Measurements from ENCODE around the gene KRTAP17-1. TPM values are rescaled to one million over a fixed set of nuclear protein-coding genes. Genes with fewer than 3 reads are reported as not detected.

Gene KRTAP17-1, protein sequence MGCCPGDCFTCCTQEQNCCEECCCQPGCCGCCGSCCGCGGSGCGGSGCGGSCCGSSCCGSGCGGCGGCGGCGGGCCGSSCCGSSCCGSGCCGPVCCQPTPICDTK
- total RNA-seq: not detected

DNA sequence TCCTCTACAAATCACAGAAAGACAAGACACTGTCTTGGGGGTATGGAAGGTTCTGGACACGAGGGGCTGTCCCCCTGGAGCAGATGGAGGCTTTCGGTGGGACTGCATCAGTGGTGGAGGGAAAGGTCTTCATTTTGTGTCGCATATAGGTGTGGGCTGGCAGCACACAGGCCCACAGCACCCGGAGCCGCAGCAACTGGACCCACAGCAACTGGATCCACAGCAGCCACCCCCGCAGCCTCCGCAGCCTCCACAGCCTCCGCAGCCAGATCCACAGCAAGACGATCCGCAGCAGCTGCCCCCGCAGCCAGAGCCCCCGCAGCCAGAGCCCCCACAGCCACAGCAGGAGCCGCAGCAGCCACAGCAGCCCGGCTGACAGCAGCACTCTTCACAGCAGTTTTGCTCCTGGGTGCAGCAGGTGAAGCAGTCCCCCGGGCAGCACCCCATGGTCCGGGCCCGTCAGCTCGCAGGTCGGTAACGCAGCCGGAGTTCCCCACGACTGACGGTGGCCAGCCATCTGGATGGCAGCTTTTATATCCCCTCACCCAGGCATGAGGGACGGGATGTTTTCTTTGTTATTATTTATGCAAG, at the start of gene KRTAP17-1:
KRTAP17-1 (minus strand) TSS at position 507 of the 591 bp plus-strand sequence; CDS start at position 447, 60 bp downstream.
- intact Hi-C loops (cut with DNase I): no loop called here
- no peak within 1 kb of the TSS for H3K4me3 ChIP-seq
- H3K9me3 ChIP-seq: peaks cover 0 to 11% (median 5%) of the 10 kb centered on the region in 4 donors
- TF ChIP-seq, protein P1, sequence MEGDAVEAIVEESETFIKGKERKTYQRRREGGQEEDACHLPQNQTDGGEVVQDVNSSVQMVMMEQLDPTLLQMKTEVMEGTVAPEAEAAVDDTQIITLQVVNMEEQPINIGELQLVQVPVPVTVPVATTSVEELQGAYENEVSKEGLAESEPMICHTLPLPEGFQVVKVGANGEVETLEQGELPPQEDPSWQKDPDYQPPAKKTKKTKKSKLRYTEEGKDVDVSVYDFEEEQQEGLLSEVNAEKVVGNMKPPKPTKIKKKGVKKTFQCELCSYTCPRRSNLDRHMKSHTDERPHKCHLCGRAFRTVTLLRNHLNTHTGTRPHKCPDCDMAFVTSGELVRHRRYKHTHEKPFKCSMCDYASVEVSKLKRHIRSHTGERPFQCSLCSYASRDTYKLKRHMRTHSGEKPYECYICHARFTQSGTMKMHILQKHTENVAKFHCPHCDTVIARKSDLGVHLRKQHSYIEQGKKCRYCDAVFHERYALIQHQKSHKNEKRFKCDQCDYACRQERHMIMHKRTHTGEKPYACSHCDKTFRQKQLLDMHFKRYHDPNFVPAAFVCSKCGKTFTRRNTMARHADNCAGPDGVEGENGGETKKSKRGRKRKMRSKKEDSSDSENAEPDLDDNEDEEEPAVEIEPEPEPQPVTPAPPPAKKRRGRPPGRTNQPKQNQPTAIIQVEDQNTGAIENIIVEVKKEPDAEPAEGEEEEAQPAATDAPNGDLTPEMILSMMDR (IDR thresholded peaks at IDR 0.05): no peak
- TF ChIP-seq EP300 (IDR thresholded peaks at IDR 0.05) (no peak), POLR2A (IDR thresholded peaks at IDR 0.05; ENCODE audit: low read depth) (no peak), POLR2AphosphoS5 (IDR thresholded peaks at IDR 0.05) (no peak)
- H3K36me3 ChIP-seq: no peaks in the 10 kb centered on the region
- no peak for DNase-seq (ENCODE audit: extremely low spot score)
- H3K27me3 ChIP-seq: peaks cover 0 to 26% (median 0%) of the 10 kb centered on the region in 4 donors
- 79% methylated on average over 8 of the region's 24 CpGs for WGBS
- no peak within 1 kb of the TSS for H3K27ac ChIP-seq (replicated peaks in 1 of 4)
- no peaks in the 10 kb centered on the region for H3K4me1 ChIP-seq

DNA sequence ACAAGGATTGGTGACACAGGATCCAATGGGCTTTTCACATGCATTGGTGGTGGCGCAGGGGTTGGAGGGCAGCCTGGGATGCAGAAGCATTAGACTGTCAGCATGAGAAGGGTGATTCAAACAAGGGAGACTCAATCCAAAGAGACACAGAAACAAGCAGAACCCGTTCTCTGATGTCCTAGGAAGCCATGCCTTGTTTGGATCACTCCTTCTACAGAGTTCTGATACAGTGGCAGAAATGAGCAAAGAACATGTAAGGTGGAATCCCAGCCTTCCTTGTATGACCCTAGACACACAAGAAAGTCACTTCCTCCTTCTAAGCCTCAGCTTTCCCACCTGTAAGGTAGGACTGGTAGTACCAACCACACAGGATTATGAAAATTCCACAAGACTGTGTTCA, 48.4 kb upstream of the KRTAP17-1 start:
- H3K9me3 ChIP-seq: peaks cover 0 to 6% (median 0%) of the 10 kb centered on the region in 4 donors
- H3K27me3 ChIP-seq: no peaks in the 10 kb centered on the region
- H3K4me3 ChIP-seq: no peak overlapping the region
- no peak for DNase-seq (ENCODE audit: extremely low spot score)
- intact Hi-C loops (cut with DNase I): no loop called here
- H3K4me1 ChIP-seq: peaks cover 0 to 7% (median 0%) of the 10 kb centered on the region in 4 donors
- H3K27ac ChIP-seq (replicated peaks in 1 of 4): no peak overlapping the region
- TF ChIP-seq EP300 (IDR thresholded peaks at IDR 0.05) (no peak), POLR2A (IDR thresholded peaks at IDR 0.05; ENCODE audit: low read depth) (no peak), POLR2AphosphoS5 (IDR thresholded peaks at IDR 0.05) (no peak)
- TF ChIP-seq, protein P1 (IDR thresholded peaks at IDR 0.05): no peak
- WGBS: 93% methylated on average over 2 of the region's 2 CpGs
- no peaks in the 10 kb centered on the region for H3K36me3 ChIP-seq

DNA sequence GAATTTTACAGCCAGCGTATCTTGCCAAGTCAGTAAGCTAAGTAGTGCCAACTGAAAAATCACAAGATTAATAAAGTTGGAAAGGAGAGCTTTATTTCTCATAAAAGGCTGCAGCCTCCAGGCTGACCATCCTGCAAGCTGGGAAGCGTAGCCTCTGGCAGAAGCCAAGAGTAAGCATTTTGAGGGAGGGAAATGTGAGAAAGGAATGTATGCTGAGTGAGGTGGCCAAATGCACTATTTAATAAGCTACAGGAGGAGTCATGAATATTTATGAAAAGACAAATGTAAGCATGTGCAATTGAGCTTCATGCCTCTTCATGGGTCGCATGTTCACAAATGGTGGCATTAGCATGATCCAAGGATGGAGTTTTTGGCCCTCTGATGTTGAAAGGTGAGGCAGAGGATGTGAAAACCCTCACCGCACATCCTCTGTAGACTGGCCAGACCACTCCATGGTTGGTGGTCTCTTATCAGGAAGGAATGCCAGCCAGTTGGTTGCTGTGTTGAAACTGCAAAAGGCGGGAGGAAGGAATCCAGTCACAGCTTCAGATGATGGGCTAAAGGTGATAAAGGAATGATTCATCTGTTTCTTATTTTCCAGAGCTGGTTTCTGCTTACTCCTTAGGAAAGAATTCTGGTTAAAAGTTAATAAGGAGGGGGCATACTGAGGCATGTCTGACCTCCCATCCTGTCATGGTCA, 44.9 kb upstream of the KRTAP17-1 start:
- Histone ChIP-seq H3K36me3 (no peaks in the 10 kb centered on the region), H3K4me3 (no peak overlapping the region)
- WGBS: 77% methylated on average over 5 of the region's 5 CpGs

DNA sequence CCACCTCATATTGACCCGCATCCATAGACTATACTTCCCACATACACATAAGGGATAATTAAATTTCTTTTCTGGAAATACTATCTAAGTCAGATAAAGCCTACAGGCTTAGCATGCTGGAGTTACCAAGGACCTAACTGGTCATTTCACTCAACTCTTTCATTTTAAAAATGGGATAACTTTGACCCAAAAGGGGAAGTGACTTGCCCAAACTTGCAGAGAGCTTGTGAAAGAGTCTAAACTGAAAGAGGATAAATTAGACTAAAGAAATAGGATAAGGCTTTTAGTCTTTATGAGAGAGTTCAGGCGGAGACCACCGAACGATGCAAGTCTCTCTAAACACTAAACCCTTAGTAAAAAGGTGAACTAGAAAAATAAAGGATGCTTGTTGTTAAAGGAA, 39.0 kb upstream of the KRTAP17-1 start:
- Histone ChIP-seq H3K36me3 (no peaks in the 10 kb centered on the region), H3K9me3 (no peaks in the 10 kb centered on the region), H3K27ac (replicated peaks in 1 of 4) (no peak overlapping the region), H3K27me3 (no peaks in the 10 kb centered on the region), H3K4me3 (no peak overlapping the region), H3K4me1 (no peaks in the 10 kb centered on the region)
- WGBS: 86% methylated on average over 4 of the region's 4 CpGs
- intact Hi-C loops (cut with DNase I): no loop called here
- no peak for DNase-seq (ENCODE audit: extremely low spot score)
- TF ChIP-seq POLR2AphosphoS5 (IDR thresholded peaks at IDR 0.05): no peak
- TF ChIP-seq, protein P1 (IDR thresholded peaks at IDR 0.05): no peak
- no peak for TF ChIP-seq POLR2A (IDR thresholded peaks at IDR 0.05; ENCODE audit: low read depth)
- no peak for TF ChIP-seq EP300 (IDR thresholded peaks at IDR 0.05)

More for the DNA sequence above, 44.9 kb upstream of the KRTAP17-1 start:
- Histone ChIP-seq H3K4me1 (no peaks in the 10 kb centered on the region), H3K27me3 (no peaks in the 10 kb centered on the region), H3K27ac (replicated peaks in 1 of 4) (no peak overlapping the region), H3K9me3 (peaks cover 0 to 6% (median 0%) of the 10 kb centered on the region in 4 donors)
- TF ChIP-seq POLR2AphosphoS5 (IDR thresholded peaks at IDR 0.05) (no peak), EP300 (IDR thresholded peaks at IDR 0.05) (no peak), POLR2A (IDR thresholded peaks at IDR 0.05; ENCODE audit: low read depth) (no peak)
- TF ChIP-seq, protein P1 (IDR thresholded peaks at IDR 0.05): no peak
- intact Hi-C loops (cut with DNase I): no loop called here
- peak; percentile 72 for DNase-seq (ENCODE audit: extremely low spot score)
